Adipocyte (in vitro differentiated cells): Measurements from ENCODE around the gene SGTA.

ENCODE experiments used
- DNase-seq: peaks from one replicate; pipeline ENCODE4 v3.0.0-alpha.2; 2015; ENCODE audit warnings: low read depth
- H3K27me3 ChIP-seq: replicated peaks from 2 replicates; pipeline ENCODE4 v1.7.0; 2013; ENCODE audit warnings: mild to moderate bottlenecking, low read length, moderate library complexity; ENCODE audit not compliant: control insufficient read depth, insufficient read depth
- H3K36me3 ChIP-seq: 2 replicates; pipeline ENCODE4 v1.7.0; 2013; ENCODE audit warnings: low read length, mild to moderate bottlenecking, moderate library complexity; ENCODE audit not compliant: control insufficient read depth, insufficient read depth, severe bottlenecking
- H3K4me1 ChIP-seq: 2 replicates; pipeline ENCODE4 v1.7.0; 2013; ENCODE audit warnings: mild to moderate bottlenecking, low read length, moderate library complexity; ENCODE audit not compliant: control insufficient read depth, insufficient read depth
- H3K4me3 ChIP-seq: 2 replicates; pipeline ENCODE4 v1.7.0; 2013; ENCODE audit warnings: mild to moderate bottlenecking, low read length, moderate library complexity
- H3K9ac ChIP-seq: 2 replicates; pipeline ENCODE4 v1.7.0; 2013; ENCODE audit warnings: mild to moderate bottlenecking, low read length, moderate library complexity
- H3K9me3 ChIP-seq: 2 replicates; pipeline ENCODE4 v1.7.0; 2013; ENCODE audit warnings: mild to moderate bottlenecking, low read length, moderate library complexity; ENCODE audit not compliant: control insufficient read depth

Gene SGTA

GRCh38 chr19:2788237-2788636 is 5.2 kb upstream of the SGTA start:
- Histone ChIP-seq H3K36me3 (peaks cover 9% of the 10 kb centered on the region), H3K9me3 (no peaks in the 10 kb centered on the region), H3K4me1 (peaks cover 9% of the 10 kb centered on the region), H3K27me3 (no peaks in the 10 kb centered on the region), H3K4me3 (no peak overlapping the region), H3K9ac (no peak overlapping the region)
- no peak for DNase-seq

GRCh38 chr19:2787115-2787514 is 4.0 kb upstream of the SGTA start:
- DNase-seq = no peak
- Histone ChIP-seq H3K9ac (no peak overlapping the region), H3K36me3 (peaks cover 9% of the 10 kb centered on the region), H3K4me1 (peaks cover 11% of the 10 kb centered on the region), H3K9me3 (no peaks in the 10 kb centered on the region), H3K4me3 (no peak overlapping the region), H3K27me3 (no peaks in the 10 kb centered on the region)

- H3K9me3 ChIP-seq = no peaks in the 10 kb centered on the region
- peaks cover 2% of the 10 kb centered on the region for H3K36me3 ChIP-seq
- H3K4me3 ChIP-seq = peak within 1 kb of the TSS; percentile 93
- no peaks in the 10 kb centered on the region for H3K27me3 ChIP-seq
- H3K9ac ChIP-seq = peak within 1 kb of the TSS; percentile 93
- DNase-seq = peak; percentile 100
- peaks cover 28% of the 10 kb centered on the region for H3K4me1 ChIP-seq
Measured at GRCh38 chr19:2785244-2785997, 2.3 kb upstream of the SGTA start, which contains the start of gene THOP1. THOP1 (plus strand) TSS chr19:2785503; CDS start chr19:2785663, 160 bp downstream.

DNA sequence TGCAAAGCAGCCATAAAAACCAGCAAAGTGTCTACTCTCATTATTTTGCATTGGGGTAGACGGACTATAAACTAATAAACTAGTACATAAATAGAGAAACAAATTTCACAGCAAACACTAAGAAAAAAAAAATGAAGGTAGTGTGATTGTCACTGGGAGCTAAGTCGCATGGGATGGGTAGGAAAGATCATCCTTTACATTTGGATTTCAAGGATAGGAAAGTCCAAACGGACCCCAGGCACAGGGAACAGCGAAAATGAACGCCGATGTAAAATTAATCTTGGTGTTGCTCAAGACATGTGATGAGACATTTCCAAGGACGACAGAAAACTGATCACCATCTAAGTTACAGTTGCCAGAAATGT is 690 bp upstream of the SGTA start:
- H3K9ac ChIP-seq = peak overlapping the region; percentile 12
- peaks cover 41% of the 10 kb centered on the region for H3K4me1 ChIP-seq
- DNase-seq = peak; percentile 2
- H3K36me3 ChIP-seq = no peaks in the 10 kb centered on the region
- H3K4me3 ChIP-seq = peak overlapping the region; percentile 96
- no peaks in the 10 kb centered on the region for H3K9me3 ChIP-seq
- H3K27me3 ChIP-seq = no peaks in the 10 kb centered on the region

GRCh38 chr19:2782329-2782935 is 641 bp downstream of the SGTA start:
- DNase-seq = peak; percentile 41
- Histone ChIP-seq H3K36me3 (peaks cover 2% of the 10 kb centered on the region), H3K27me3 (no peaks in the 10 kb centered on the region), H3K4me3 (peak overlapping the region; percentile 96), H3K9ac (peak overlapping the region; percentile 98), H3K9me3 (no peaks in the 10 kb centered on the region), H3K4me1 (peaks cover 44% of the 10 kb centered on the region)

GRCh38 chr19:2780284-2780683 is 2.8 kb downstream of the SGTA start:
- Histone ChIP-seq H3K9me3 (no peaks in the 10 kb centered on the region), H3K4me3 (no peak overlapping the region), H3K36me3 (peaks cover 4% of the 10 kb centered on the region), H3K9ac (no peak overlapping the region), H3K4me1 (peaks cover 48% of the 10 kb centered on the region), H3K27me3 (no peaks in the 10 kb centered on the region)
- no peak for DNase-seq

GRCh38 chr19:2779121-2779740 is 3.8 kb downstream of the SGTA start:
- H3K36me3 ChIP-seq = peaks cover 4% of the 10 kb centered on the region
- H3K27me3 ChIP-seq = no peaks in the 10 kb centered on the region
- peak overlapping the region; percentile 27 for H3K9ac ChIP-seq
- H3K4me1 ChIP-seq = peaks cover 52% of the 10 kb centered on the region
- peak overlapping the region; percentile 34 for H3K4me3 ChIP-seq
- no peak for DNase-seq
- no peaks in the 10 kb centered on the region for H3K9me3 ChIP-seq

- no peak overlapping the region for H3K9ac ChIP-seq
- no peaks in the 10 kb centered on the region for H3K27me3 ChIP-seq
- H3K9me3 ChIP-seq = no peaks in the 10 kb centered on the region
- H3K4me1 ChIP-seq = peaks cover 48% of the 10 kb centered on the region
- DNase-seq = no peak
- H3K4me3 ChIP-seq = no peak overlapping the region
- peaks cover 4% of the 10 kb centered on the region for H3K36me3 ChIP-seq
Measured at GRCh38 chr19:2777952-2778683, 5.0 kb downstream of the SGTA start.

DNA sequence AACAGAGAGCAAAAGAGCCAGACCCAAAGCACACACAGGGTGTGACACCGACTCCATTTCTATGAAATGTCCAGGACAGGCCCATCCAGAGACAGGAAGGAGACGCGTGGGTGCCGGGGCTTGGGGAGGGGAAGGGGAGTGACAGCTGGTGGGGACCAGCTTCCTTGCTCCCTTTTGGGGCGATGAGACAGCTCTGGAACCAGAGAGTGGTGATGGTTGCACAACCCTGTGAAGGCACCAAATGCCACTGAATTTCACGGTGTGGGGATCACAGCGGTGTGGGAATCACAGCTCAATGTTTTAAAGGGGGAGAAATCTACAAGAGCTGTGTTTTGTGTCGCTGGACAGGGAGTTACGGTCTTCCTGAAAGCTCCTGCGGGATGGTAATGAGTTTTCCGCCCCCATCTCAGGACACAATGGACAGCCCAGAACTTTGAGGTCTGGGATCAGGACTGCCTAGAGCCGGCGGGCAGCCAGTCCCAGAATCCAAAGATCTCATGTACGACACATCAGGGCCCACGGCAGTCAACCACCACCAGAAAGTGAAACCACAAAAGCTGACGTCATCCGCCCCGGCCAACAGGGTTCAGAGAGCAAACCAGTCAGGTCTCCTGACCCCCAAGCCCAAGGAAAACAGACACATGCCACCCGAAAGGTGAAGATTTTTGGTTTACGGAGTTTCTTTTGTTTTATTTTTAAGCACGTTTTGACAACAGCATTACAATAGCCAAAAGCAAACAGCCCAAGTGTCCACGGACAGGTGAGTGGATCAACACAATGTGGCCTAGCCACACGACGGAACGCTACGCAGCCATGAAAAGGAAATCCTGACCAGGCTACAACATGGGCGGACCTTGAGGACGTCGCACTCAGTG is 7.3 kb downstream of the SGTA start:
- peak; percentile 2 for DNase-seq
- Histone ChIP-seq H3K4me1 (peaks cover 40% of the 10 kb centered on the region), H3K36me3 (peaks cover 4% of the 10 kb centered on the region), H3K27me3 (no peaks in the 10 kb centered on the region), H3K9me3 (no peaks in the 10 kb centered on the region), H3K4me3 (no peak overlapping the region), H3K9ac (no peak overlapping the region)

- no peaks in the 10 kb centered on the region for H3K9me3 ChIP-seq
- no peak overlapping the region for H3K9ac ChIP-seq
- H3K4me3 ChIP-seq = no peak overlapping the region
- DNase-seq = no peak
- H3K36me3 ChIP-seq = peaks cover 4% of the 10 kb centered on the region
- H3K4me1 ChIP-seq = peaks cover 39% of the 10 kb centered on the region
- no peaks in the 10 kb centered on the region for H3K27me3 ChIP-seq
Measured at GRCh38 chr19:2774953-2775555, 8.0 kb downstream of the SGTA start.
